Esophagus squamous epithelium (tissue), 5 donors: ENCODE data around the gene CLBA1. TPM values are rescaled to one million over a fixed set of nuclear protein-coding genes. Genes with fewer than 3 reads are reported as not detected.
"Not testable (repeated sequence)": the region's sequence is repeated elsewhere in the genome, so short reads cannot be mapped to it uniquely, and the experiment has no call there.

ENCODE experiments used
- DNase-seq: peaks from one replicate; lab custom pipeline; 2025; lab: John Stamatoyannopoulos, UW
- H3K27ac ChIP-seq, 4 donors: fragments of 200-600 bp; sonication (generic); one replicate each; pipeline ENCODE4 v1.5.1; 2016 to 2019; ENCODE audit warnings: mild to moderate bottlenecking in 1 of 4
- H3K27me3 ChIP-seq, 4 donors: fragments of 200-600 bp; sonication (generic); 1 replicate in 3 of 4; 2 replicates in 1 of 4; pipeline versions ENCODE4 v1.5.1 to v1.6.0; 2017 to 2021; ENCODE audit warnings: antibody characterized with exemption in 1 of 4
- H3K36me3 ChIP-seq, 3 donors: fragments of 200-600 bp; sonication (generic); one replicate each; pipeline ENCODE4 v1.5.1; 2016 to 2019
- H3K4me1 ChIP-seq, 3 donors: fragments of 200-600 bp; sonication (generic); one replicate each; pipeline ENCODE4 v1.5.1; 2017 to 2019
- H3K4me3 ChIP-seq, 4 donors: fragments of 200-600 bp; sonication (generic); 1 replicate in 3 of 4; 2 replicates in 1 of 4; pipeline ENCODE4 v1.5.1; 2016 to 2019; ENCODE audit warnings: mild to moderate bottlenecking in 2 of 4, moderate library complexity in 1 of 4
- H3K9me3 ChIP-seq, 3 donors: fragments of 200-600 bp; sonication (generic); one replicate each; pipeline ENCODE4 v1.5.1; 2016 to 2019
- POLR2A ChIP-seq, 4 donors: fragments of 450-650 bp; IDR thresholded peaks; one replicate each; pipeline ENCODE4 v1.6.1; 2017; ENCODE audit warnings: antibody characterized with exemption in 4 of 4, mild to moderate bottlenecking in 4 of 4, moderate library complexity in 3 of 4
- WGBS, 2 donors: methylation state at CpG; one replicate each; pipeline ENCODE4 v1.1.5; 2018; 5-methylcytosine and 5-hydroxymethylcytosine counted together
- intact Hi-C: fragments of 100-400 bp; cut with DNase I; formaldehyde crosslinking; loops from one replicate; pipeline ENCODE4 v1.15.0; 2022
- total RNA-seq, 4 donors: library from RNA; depleted of rRNA; stranded (reverse); fragments of >200 nt; gene quantifications; one replicate each; pipeline ENCODE4 v1.1.0, GENCODE V29; 2016
- TF ChIP-seq, protein P1 (sequence below), 6 experiments: fragments of 450-650 bp in 4 of 6; fragments of 200-600 bp in 2 of 6; sonication (generic) in 2 of 6; IDR thresholded peaks; one replicate each; pipeline ENCODE4 v1.5.1; 2016 to 2019; ENCODE audit warnings: antibody characterized with exemption in 6 of 6, mild to moderate bottlenecking in 4 of 6, moderate library complexity in 4 of 6
- donor health status: DM: yes; HTN: yes; CAD: no.

Gene CLBA1
- total RNA-seq, 4 donors from 2014 or later, result 5.5 to 19.3 (median 7.3) TPM

DNA sequence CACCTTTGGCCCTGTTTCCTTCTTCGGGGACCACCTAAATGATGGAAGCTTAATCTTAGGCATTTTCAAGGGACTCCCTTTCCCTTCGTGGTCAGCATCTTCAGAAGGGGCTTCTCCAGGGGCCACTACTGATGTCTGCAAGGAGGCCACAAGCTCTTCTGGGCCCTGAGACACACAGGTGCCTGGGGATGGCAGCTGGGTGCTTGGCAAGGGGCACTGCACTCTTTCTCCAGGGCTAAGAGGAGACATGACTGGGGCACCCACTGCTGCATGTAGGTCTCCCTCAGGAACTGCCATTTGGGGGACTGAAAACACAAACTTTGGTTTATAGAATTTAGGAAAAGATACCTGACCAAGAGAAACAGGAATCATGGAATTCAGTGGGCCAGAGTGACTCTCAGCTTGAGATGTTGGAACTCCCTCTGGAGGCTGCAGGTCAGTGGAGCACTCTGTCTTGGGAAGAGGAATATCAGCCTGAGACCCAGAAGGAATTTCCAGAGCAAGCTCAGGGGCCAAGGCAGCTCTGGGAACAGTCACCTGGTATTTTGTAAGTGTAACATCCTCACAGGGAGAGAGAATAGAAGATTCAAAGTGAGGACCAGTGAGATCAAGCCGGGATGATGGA, 45.0 kb upstream of the CLBA1 start:
- H3K27ac ChIP-seq, result no peak overlapping the region
- H3K27me3 ChIP-seq, result no peaks in the 10 kb centered on the region
- no peak for DNase-seq
- no peaks in the 10 kb centered on the region for H3K9me3 ChIP-seq
- TF ChIP-seq, protein P1, sequence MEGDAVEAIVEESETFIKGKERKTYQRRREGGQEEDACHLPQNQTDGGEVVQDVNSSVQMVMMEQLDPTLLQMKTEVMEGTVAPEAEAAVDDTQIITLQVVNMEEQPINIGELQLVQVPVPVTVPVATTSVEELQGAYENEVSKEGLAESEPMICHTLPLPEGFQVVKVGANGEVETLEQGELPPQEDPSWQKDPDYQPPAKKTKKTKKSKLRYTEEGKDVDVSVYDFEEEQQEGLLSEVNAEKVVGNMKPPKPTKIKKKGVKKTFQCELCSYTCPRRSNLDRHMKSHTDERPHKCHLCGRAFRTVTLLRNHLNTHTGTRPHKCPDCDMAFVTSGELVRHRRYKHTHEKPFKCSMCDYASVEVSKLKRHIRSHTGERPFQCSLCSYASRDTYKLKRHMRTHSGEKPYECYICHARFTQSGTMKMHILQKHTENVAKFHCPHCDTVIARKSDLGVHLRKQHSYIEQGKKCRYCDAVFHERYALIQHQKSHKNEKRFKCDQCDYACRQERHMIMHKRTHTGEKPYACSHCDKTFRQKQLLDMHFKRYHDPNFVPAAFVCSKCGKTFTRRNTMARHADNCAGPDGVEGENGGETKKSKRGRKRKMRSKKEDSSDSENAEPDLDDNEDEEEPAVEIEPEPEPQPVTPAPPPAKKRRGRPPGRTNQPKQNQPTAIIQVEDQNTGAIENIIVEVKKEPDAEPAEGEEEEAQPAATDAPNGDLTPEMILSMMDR (IDR thresholded peaks at IDR 0.05), result no peak
- TF ChIP-seq POLR2A (IDR thresholded peaks at IDR 0.05), result no peak
- no peak overlapping the region for H3K4me3 ChIP-seq
- WGBS, 2 donors, result 71 to 78% methylated on average over 2 of the region's 3 CpGs
- H3K4me1 ChIP-seq, result peaks cover 0 to 5% (median 0%) of the 10 kb centered on the region in 3 donors
- H3K36me3 ChIP-seq, result peaks cover 3 to 78% (median 6%) of the 10 kb centered on the region in 3 donors
- intact Hi-C loops, result no loop called here

DNA sequence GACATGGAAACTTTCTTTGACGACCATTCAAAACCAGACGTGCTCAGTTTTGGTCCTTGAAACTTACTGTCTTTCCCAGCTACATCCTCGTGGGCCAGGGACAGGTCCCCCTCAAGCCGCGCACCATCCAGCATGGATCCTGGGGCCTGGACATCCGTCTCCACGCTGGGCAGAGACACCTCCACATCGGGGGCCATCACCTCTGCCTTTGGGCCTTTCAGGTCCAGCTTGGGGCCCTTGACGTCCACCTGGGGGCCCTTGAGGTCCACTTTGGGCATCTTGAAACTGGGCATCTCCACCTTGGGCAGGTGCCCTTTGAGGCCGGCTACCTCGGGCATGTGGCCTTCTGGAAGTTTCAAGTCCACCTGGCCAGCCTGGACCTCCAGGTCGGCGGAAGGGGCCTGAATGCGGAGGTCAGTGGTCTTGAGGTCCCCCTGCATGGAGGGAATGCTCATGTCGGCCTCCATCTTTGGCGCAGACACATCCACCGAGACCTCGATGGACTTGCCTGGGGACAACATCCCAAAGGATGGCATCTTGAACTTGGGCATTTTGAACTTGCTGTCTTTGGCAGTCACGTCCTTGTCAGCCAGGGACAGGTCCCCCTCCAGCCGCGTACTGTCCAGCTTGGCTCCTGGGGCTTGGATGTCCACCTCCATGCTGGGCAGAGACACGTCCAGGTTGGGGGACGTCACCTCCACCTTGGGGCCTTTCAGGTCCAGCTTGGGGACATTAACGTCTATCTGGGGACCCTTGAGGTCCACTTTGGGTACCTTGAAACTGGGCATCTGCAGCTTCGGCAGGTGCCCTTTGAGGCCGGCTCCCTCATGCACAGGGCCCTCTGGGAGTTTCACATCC, 43.9 kb upstream of the CLBA1 start:
- DNase-seq, result no peak
- H3K27ac ChIP-seq, result no peak overlapping the region
- intact Hi-C loops, result no loop called here
- H3K4me3 ChIP-seq, result no peak overlapping the region
- H3K4me1 ChIP-seq, result no peaks in the 10 kb centered on the region
- H3K36me3 ChIP-seq, result peaks cover 3 to 89% (median 6%) of the 10 kb centered on the region in 3 donors
- no peaks in the 10 kb centered on the region for H3K27me3 ChIP-seq
- H3K9me3 ChIP-seq, result no peaks in the 10 kb centered on the region
- TF ChIP-seq POLR2A (IDR thresholded peaks at IDR 0.05), result no peak
- TF ChIP-seq, protein P1 (IDR thresholded peaks at IDR 0.05), result no peak
- WGBS, 2 donors, result 90 to 94% methylated on average over 11 to 14 of the region's 26 CpGs

DNA sequence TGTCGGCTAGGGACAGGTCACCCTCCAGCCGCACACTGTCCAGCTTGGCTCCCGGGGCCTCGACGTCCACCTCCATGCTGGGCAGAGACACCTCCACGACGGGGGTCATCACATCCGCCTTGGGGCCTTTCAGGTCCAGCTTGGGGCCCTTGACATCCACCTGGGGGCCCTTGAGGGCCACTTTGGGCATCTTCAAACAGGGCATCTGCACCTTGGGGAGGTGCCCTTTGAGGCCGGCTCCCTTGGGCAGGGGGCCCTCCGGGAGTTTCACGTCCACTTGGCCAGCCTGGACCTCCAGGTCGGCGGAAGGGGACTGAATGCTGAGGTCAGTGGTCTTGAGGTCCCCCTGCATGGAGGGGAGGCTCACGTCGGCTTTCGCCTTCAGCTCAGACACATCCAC, 43.0 kb upstream of the CLBA1 start:
- Histone ChIP-seq H3K9me3 (no peaks in the 10 kb centered on the region), H3K4me3 (no peak overlapping the region), H3K27ac (no peak overlapping the region), H3K27me3 (no peaks in the 10 kb centered on the region), H3K36me3 (peaks cover 3 to 98% (median 6%) of the 10 kb centered on the region in 3 donors), H3K4me1 (no peaks in the 10 kb centered on the region)
- DNase-seq, result no peak
- intact Hi-C loops, result no loop called here
- TF ChIP-seq POLR2A (IDR thresholded peaks at IDR 0.05), result no peak
- TF ChIP-seq, protein P1 (IDR thresholded peaks at IDR 0.05), result no peak
- 89 to 100% methylated on average over 2 to 16 of the region's 16 CpGs for WGBS, 2 donors

DNA sequence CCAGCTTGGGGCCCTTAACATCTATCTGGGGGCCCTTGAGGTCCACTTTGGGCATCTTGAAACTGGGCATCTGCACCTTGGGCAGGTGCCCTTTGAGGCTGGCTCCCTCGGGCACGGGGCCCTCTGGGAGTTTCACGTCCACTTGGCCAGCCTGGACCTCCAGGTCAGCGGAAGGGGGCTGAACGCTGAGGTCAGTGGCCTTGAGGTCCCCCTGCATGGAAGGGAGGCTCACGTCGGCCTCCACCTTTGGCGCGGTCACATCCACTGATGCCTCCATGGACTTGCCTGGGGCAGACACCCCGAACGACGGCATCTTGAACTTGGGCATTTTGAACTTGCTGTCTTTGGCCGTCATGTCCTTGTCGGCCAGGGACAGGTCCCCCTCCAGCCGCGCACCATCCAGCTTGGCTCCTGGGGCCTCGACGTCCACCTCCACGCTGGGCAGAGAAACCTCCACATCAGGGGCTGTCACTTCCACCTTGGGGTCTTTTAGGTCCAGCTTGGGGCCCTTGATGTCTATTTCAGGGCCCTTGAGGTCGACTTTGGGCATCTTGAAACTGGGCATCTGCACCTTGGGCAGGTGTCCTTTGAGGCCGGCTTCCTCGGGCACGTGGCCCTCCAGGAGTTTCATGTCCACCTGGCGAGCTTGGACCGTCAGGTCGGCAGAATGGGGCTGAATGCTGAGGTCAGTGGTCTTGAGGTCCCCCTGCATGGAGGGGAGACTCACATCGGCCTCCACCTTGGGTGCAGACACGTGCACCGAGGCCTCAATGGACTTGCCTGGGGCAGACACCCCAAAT, 42.2 kb upstream of the CLBA1 start:
- H3K36me3 ChIP-seq, result peaks cover 3 to 100% (median 6%) of the 10 kb centered on the region in 3 donors
- 91 to 95% methylated on average over 16 to 21 of the region's 29 CpGs for WGBS, 2 donors
- H3K27me3 ChIP-seq, H3K27ac ChIP-seq, H3K4me3 ChIP-seq, H3K9me3 ChIP-seq, intact Hi-C loops, DNase-seq, H3K4me1 ChIP-seq: not testable (repeated sequence)

DNA sequence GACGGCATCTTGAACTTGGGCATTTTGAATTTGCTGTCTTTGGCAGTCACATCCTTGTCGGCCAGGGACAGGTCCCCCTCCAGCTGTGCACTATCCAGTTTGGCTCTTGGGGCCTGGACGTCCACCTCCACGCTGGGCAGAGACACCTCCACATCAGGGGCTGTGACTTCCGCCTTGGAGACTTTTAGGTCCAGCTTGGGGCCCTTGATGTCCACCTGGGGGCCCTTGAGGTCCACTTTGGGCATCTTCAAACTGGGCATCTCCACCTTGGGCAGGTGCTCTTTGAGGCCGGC, 41.6 kb upstream of the CLBA1 start:
- WGBS, 2 donors, result 68% methylated on average over 4 of the region's 6 CpGs; no CpG with 5 or more reads in 1 of the 2 donors
- H3K9me3 ChIP-seq, H3K4me3 ChIP-seq, DNase-seq, H3K27ac ChIP-seq, H3K27me3 ChIP-seq, intact Hi-C loops, H3K4me1 ChIP-seq: not testable (repeated sequence)
- H3K36me3 ChIP-seq, result peaks cover 3 to 100% (median 6%) of the 10 kb centered on the region in 3 donors

DNA sequence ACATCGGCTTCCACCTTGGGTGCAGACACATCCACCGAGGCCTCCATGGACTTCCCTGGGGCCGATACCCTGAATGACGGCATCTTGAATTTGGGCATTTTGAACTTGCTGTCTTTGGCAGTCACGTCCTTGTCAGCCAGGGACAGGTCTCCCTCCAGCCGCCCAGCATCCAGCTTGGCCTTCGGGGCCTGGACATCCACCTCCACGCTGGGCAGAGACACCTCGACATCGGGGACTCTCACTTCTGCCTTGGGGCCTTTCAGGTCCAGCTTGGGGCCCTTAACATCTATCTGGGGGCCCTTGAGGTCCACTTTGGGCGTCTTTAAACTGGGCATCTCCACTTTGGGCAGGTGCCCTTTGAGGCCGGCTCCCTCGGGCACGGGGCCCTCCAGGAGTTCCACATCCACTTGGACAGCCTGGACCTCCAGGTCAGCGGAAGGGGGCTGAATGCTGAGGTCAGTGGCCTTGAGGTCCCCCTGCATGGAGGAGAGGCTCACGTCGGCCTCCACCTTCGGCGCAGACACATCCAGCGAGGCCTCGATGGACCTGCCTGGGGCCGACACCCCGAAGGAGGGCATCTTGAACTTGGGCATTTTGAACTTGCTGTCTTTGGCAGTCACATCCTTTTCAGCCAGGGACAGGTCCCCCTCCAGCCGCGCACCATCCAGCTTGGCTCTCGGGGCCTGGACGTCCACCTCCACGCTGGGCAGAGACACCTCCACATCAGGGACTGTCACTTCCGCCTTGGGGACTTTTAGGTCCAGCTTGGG, 41.0 kb upstream of the CLBA1 start:
- H3K27me3 ChIP-seq, DNase-seq, H3K4me3 ChIP-seq, H3K27ac ChIP-seq, H3K9me3 ChIP-seq, H3K4me1 ChIP-seq, intact Hi-C loops: not testable (repeated sequence)
- H3K36me3 ChIP-seq, result peaks cover under 1 to 100% (median 6%) of the 10 kb centered on the region in 3 donors
- 88 to 98% methylated on average over 9 to 17 of the region's 29 CpGs for WGBS, 2 donors

DNA sequence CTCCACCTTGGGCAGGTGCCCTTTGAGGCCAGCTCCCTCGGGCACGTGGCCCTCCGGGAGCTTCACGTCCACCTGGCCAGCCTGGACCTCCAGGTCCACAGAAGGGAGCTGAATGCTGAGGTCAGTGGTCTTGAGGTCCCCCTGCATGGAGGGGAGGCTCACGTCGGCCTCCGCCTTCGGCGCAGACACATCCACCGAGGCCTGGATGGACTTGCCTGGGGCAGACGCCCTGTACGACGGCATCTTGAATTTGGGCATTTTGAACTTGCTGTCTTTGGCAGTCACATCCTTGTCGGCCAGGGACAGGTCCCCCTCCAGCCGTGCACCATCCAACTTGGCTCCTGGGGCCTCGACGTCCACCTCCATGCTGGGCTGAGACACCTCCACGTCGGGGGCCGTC, 40.3 kb upstream of the CLBA1 start:
- H3K9me3 ChIP-seq, H3K4me1 ChIP-seq, H3K4me3 ChIP-seq, intact Hi-C loops, H3K27me3 ChIP-seq, H3K27ac ChIP-seq, DNase-seq: not testable (repeated sequence)
- 89 to 95% methylated on average over 4 to 11 of the region's 20 CpGs for WGBS, 2 donors
- H3K36me3 ChIP-seq, result peaks cover 0 to 100% (median 6%) of the 10 kb centered on the region in 3 donors

DNA sequence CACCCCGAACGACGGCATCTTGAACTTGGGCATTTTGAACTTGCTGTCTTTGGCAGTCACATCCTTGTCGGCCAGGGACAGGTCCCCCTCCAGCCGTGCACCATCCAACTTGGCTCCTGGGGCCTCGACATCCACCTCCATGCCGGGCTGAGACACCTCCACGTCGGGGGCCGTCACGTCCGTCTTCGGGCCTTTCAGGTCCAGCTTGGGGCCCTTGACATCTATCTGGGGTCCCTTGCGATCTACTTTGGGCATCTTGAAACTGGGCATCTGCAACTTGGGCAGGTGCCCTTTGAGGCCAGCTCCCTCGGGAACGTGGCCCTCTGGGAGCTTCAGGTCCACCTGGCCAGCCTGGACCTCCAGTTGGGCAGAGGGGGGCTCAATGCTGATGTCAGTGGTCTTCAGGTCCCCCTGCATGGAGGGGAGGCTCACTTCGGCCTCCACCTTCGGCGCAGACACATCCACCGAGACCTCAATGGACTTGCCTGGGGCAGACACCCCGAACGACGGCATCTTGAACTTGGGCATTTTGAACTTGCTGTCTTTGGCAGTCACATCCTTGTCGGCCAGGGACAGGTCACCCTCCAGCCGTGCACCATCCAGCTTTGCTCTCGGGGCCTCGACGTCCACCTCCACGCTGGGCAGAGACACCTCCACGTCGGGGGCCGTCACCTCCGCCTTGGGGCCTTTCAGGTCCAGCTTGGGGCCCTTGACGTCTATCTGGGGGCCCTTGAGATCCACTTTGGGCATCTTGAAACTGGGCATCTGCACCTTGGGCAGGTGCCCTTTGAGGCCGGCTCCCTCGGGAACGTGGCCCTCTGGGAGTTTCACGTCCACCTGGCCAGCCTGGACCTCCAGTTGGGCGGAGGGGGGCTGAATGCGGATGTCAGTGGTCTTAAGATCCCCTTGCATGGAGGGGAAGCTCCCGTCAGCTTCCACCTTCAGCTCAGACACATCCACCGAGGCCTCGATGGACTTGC, 39.3 kb upstream of the CLBA1 start:
- H3K9me3 ChIP-seq, H3K27ac ChIP-seq, intact Hi-C loops, H3K27me3 ChIP-seq, H3K4me3 ChIP-seq, DNase-seq, H3K4me1 ChIP-seq: not testable (repeated sequence)
- peaks cover 0 to 100% (median 6%) of the 10 kb centered on the region in 3 donors for H3K36me3 ChIP-seq
- 85 to 93% methylated on average over 10 to 15 of the region's 43 CpGs for WGBS, 2 donors
